Measurements from ENCODE around the gene CALML4. TPM values are rescaled to one million over a fixed set of nuclear protein-coding genes. Genes with fewer than 3 reads are reported as not detected.

Gene CALML4
- polyA plus RNA-seq, 1 donor: 170 TPM

GRCh38 chr15:68201879-68202261 is 3.3 kb downstream of the CALML4 start:
- Histone ChIP-seq H3K27me3 (ENCODE audit: control insufficient read depth, insufficient read depth, low read length) (no peaks in the 10 kb centered on the region), H3K36me3 (ENCODE audit: control insufficient read depth, insufficient read depth, low read length) (peaks cover 24% of the 10 kb centered on the region), H3K9me3 (ENCODE audit: control insufficient read depth, low read depth, low read length) (no peaks in the 10 kb centered on the region), H3K4me1 (ENCODE audit: control insufficient read depth, insufficient read depth, low read length) (peaks cover 47% of the 10 kb centered on the region), H3K27ac (ENCODE audit: low read length) (no peak overlapping the region), H3K4me3 (ENCODE audit: low read length) (peak overlapping the region; percentile 2)
- DNase-seq: no peak
- WGBS (ENCODE audit: insufficient coverage, low lambda C conversion rate): no CpG with 5 or more reads among the region's 3 CpGs

- Histone ChIP-seq H3K36me3 (ENCODE audit: control insufficient read depth, insufficient read depth, low read length) (peaks cover 27% of the 10 kb centered on the region), H3K4me1 (ENCODE audit: control insufficient read depth, insufficient read depth, low read length) (peaks cover 42% of the 10 kb centered on the region), H3K27me3 (ENCODE audit: control insufficient read depth, insufficient read depth, low read length) (no peaks in the 10 kb centered on the region), H3K4me3 (ENCODE audit: low read length) (peak overlapping the region; percentile 2), H3K9me3 (ENCODE audit: control insufficient read depth, low read depth, low read length) (no peaks in the 10 kb centered on the region), H3K27ac (ENCODE audit: low read length) (no peak overlapping the region)
- DNase-seq: no peak
- no CpG with 5 or more reads among the region's 7 CpGs for WGBS (ENCODE audit: insufficient coverage, low lambda C conversion rate)
Observed at GRCh38 chr15:68201153-68201878, 3.8 kb downstream of the CALML4 start.

- Histone ChIP-seq H3K9me3 (ENCODE audit: control insufficient read depth, low read depth, low read length) (no peaks in the 10 kb centered on the region), H3K4me3 (ENCODE audit: low read length) (peak overlapping the region; percentile 0), H3K27ac (ENCODE audit: low read length) (no peak overlapping the region), H3K4me1 (ENCODE audit: control insufficient read depth, insufficient read depth, low read length) (peaks cover 33% of the 10 kb centered on the region), H3K27me3 (ENCODE audit: control insufficient read depth, insufficient read depth, low read length) (no peaks in the 10 kb centered on the region), H3K36me3 (ENCODE audit: control insufficient read depth, insufficient read depth, low read length) (peaks cover 38% of the 10 kb centered on the region)
- no peak for DNase-seq
- WGBS (ENCODE audit: insufficient coverage, low lambda C conversion rate): no CpG with 5 or more reads among the region's 16 CpGs
Observed at GRCh38 chr15:68200016-68200861, 4.9 kb downstream of the CALML4 start.

GRCh38 chr15:68199340-68199739 is 5.8 kb downstream of the CALML4 start:
- WGBS (ENCODE audit: insufficient coverage, low lambda C conversion rate): 20% methylated on average over 1 of the region's 11 CpGs
- DNase-seq: no peak
- H3K27ac ChIP-seq (ENCODE audit: low read length): no peak overlapping the region

GRCh38 chr15:68197661-68198437 is 7.3 kb downstream of the CALML4 start:
- DNase-seq: no peak
- peaks cover 30% of the 10 kb centered on the region for H3K4me1 ChIP-seq (ENCODE audit: control insufficient read depth, insufficient read depth, low read length)
- WGBS (ENCODE audit: insufficient coverage, low lambda C conversion rate): no CpG with 5 or more reads among the region's 11 CpGs
- no peak overlapping the region for H3K27ac ChIP-seq (ENCODE audit: low read length)
- H3K27me3 ChIP-seq (ENCODE audit: control insufficient read depth, insufficient read depth, low read length): no peaks in the 10 kb centered on the region
- H3K4me3 ChIP-seq (ENCODE audit: low read length): no peak overlapping the region
- peaks cover 55% of the 10 kb centered on the region for H3K36me3 ChIP-seq (ENCODE audit: control insufficient read depth, insufficient read depth, low read length)
- no peaks in the 10 kb centered on the region for H3K9me3 ChIP-seq (ENCODE audit: control insufficient read depth, low read depth, low read length)

More at GRCh38 chr15:68199340-68199739, 5.8 kb downstream of the CALML4 start:
- Histone ChIP-seq H3K27me3 (ENCODE audit: control insufficient read depth, insufficient read depth, low read length) (no peaks in the 10 kb centered on the region), H3K36me3 (ENCODE audit: control insufficient read depth, insufficient read depth, low read length) (peaks cover 42% of the 10 kb centered on the region), H3K4me3 (ENCODE audit: low read length) (no peak overlapping the region), H3K4me1 (ENCODE audit: control insufficient read depth, insufficient read depth, low read length) (peaks cover 33% of the 10 kb centered on the region), H3K9me3 (ENCODE audit: control insufficient read depth, low read depth, low read length) (no peaks in the 10 kb centered on the region)

- Histone ChIP-seq H3K27ac (ENCODE audit: low read length) (no peak overlapping the region), H3K4me1 (ENCODE audit: control insufficient read depth, insufficient read depth, low read length) (peaks cover 24% of the 10 kb centered on the region), H3K4me3 (ENCODE audit: low read length) (no peak overlapping the region), H3K9me3 (ENCODE audit: control insufficient read depth, low read depth, low read length) (no peaks in the 10 kb centered on the region), H3K27me3 (ENCODE audit: control insufficient read depth, insufficient read depth, low read length) (no peaks in the 10 kb centered on the region), H3K36me3 (ENCODE audit: control insufficient read depth, insufficient read depth, low read length) (peaks cover 63% of the 10 kb centered on the region)
- DNase-seq: no peak
- no CpG with 5 or more reads among the region's 8 CpGs for WGBS (ENCODE audit: insufficient coverage, low lambda C conversion rate)
Observed at GRCh38 chr15:68197170-68197492, 8.0 kb downstream of the CALML4 start.

GRCh38 chr15:68196445-68197169 is 8.5 kb downstream of the CALML4 start:
- no peaks in the 10 kb centered on the region for H3K27me3 ChIP-seq (ENCODE audit: control insufficient read depth, insufficient read depth, low read length)
- H3K4me1 ChIP-seq (ENCODE audit: control insufficient read depth, insufficient read depth, low read length): peaks cover 19% of the 10 kb centered on the region
- H3K27ac ChIP-seq (ENCODE audit: low read length): no peak overlapping the region
- no CpG with 5 or more reads among the region's 17 CpGs for WGBS (ENCODE audit: insufficient coverage, low lambda C conversion rate)
- H3K9me3 ChIP-seq (ENCODE audit: control insufficient read depth, low read depth, low read length): no peaks in the 10 kb centered on the region
- peaks cover 67% of the 10 kb centered on the region for H3K36me3 ChIP-seq (ENCODE audit: control insufficient read depth, insufficient read depth, low read length)
- DNase-seq: no peak
- H3K4me3 ChIP-seq (ENCODE audit: low read length): no peak overlapping the region

GRCh38 chr15:68195336-68196112 is 9.6 kb downstream of the CALML4 start:
- no peak overlapping the region for H3K27ac ChIP-seq (ENCODE audit: low read length)
- H3K4me1 ChIP-seq (ENCODE audit: control insufficient read depth, insufficient read depth, low read length): peaks cover 10% of the 10 kb centered on the region
- WGBS (ENCODE audit: insufficient coverage, low lambda C conversion rate): no CpG with 5 or more reads among the region's 8 CpGs
- H3K36me3 ChIP-seq (ENCODE audit: control insufficient read depth, insufficient read depth, low read length): peaks cover 68% of the 10 kb centered on the region
- no peak overlapping the region for H3K4me3 ChIP-seq (ENCODE audit: low read length)
- no peaks in the 10 kb centered on the region for H3K9me3 ChIP-seq (ENCODE audit: control insufficient read depth, low read depth, low read length)
- no peaks in the 10 kb centered on the region for H3K27me3 ChIP-seq (ENCODE audit: control insufficient read depth, insufficient read depth, low read length)
- DNase-seq: no peak

GRCh38 chr15:68192804-68193486 is 12.2 kb downstream of the CALML4 start:
- H3K4me3 ChIP-seq (ENCODE audit: low read length): no peak overlapping the region
- H3K36me3 ChIP-seq (ENCODE audit: control insufficient read depth, insufficient read depth, low read length): peaks cover 66% of the 10 kb centered on the region
- H3K27me3 ChIP-seq (ENCODE audit: control insufficient read depth, insufficient read depth, low read length): no peaks in the 10 kb centered on the region
- H3K4me1 ChIP-seq (ENCODE audit: control insufficient read depth, insufficient read depth, low read length): peaks cover 3% of the 10 kb centered on the region
- WGBS (ENCODE audit: insufficient coverage, low lambda C conversion rate): no CpG with 5 or more reads among the region's 5 CpGs
- H3K27ac ChIP-seq (ENCODE audit: low read length): no peak overlapping the region
- H3K9me3 ChIP-seq (ENCODE audit: control insufficient read depth, low read depth, low read length): no peaks in the 10 kb centered on the region
- no peak for DNase-seq

Measured in large intestine (tissue), 3 donors.